GM12874 (cell line): Measurements from ENCODE around the gene FBP2.

Experiments used
- CTCF ChIP-seq: IDR thresholded peaks from 2 replicates; pipeline ENCODE4 v1.5.1; 2011; ENCODE audit warnings: low read depth, mild to moderate bottlenecking, control low read depth, low read length, moderate library complexity; ENCODE audit not compliant: insufficient read depth

Gene FBP2

GRCh38 chr9:94622087-94622800 lies 28.6 kb upstream of the FBP2 start:
- TF ChIP-seq CTCF, result no peak

DNA sequence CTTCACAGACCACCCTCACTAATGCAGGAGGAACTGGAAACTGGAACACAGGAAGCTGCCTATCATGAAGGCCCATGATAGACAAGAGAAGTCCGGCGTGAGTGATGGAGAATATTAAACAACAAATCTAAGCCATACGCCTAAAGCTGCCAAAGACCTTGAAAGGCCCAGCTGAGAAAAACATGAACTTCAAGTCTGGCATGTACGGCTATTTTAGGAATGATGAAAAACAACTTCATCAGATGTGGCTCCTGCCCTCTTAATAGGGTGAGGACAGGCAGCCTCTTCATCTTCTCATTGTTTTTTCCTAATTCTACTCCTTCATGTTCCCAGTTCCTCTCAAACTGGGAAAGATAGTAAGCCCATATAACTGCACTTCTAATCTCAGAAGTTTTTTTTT lies 25.4 kb upstream of the FBP2 start:
- TF ChIP-seq CTCF, result no peak

DNA sequence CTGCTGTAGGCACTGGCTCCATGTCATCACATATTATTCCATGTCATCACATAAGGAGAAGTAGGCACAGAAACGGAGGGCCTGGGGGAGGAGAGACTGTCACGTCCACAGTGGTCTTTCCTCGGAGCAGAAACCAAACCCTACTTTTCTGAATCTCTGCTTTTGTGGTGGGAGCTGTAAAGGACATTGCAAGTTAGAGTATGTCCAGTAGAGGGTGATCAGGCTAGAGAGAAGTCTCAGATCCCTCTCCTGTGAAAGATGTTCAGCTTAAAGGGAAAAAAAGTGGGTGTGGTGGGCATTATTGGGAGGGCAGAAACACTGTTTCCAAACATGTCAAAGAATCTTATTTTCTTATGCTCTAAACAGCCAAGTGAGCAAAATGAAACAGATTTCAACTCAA lies 19.4 kb upstream of the FBP2 start:
- TF ChIP-seq CTCF, result no peak

DNA sequence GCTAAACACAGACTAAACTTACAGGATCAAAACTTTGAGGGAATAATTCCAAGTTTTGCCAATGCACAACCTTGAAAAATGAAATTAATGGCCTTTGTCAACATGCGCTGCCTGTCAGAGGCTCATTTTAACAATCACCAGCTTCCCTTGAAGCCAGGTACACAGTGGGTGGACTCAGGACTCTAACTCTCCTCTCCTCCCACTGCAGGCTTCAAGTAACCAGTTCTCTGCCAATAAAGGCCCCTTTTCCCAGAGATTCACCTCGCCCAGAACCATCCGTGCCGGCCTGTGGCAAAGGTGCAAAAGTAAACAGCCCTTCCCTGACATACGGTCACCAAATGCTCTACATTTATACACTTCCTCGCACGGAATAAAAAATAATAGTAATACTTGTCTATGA lies 18.4 kb upstream of the FBP2 start:
- TF ChIP-seq CTCF, result no peak

DNA sequence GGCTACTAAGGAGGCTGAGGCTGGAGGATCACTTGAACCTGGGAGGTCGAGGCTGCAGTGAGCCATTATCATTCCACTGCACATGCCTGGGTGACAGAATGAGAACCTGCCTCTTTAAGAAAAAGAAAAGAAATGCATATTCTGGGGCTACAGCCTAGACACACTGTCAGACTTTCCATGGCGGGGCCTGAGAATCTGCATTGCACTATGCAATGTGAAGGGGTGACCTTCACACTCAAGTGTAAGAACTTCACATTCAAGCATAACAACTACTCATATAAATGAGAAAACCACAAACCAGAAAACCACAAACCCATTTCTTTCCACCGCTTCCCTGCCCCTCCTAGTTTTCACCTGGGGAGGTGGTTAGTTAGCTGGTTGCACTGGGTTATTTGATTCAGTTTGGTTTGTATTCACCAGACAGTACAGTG lies 18.0 kb upstream of the FBP2 start:
- no peak for TF ChIP-seq CTCF

DNA sequence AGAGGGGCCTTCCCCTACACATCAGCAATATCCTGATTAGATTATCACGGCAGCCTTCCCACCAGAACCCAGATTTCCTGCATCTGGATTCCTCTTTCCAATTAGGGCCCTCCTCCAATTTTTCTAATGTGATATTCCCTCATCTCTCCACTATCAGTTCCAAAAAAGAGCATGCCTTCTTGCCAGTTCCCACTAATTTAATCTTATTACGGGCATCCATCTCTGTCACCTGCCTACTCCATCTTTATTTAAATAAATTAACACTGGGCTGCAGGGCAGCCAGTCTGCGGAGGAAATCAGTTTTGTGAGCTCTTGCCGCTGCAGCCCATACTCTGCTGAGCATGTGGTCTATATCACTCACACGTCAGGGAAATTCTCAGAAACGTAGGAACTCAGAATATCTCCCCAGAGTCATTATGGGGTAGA lies 16.6 kb upstream of the FBP2 start:
- no peak for TF ChIP-seq CTCF

DNA sequence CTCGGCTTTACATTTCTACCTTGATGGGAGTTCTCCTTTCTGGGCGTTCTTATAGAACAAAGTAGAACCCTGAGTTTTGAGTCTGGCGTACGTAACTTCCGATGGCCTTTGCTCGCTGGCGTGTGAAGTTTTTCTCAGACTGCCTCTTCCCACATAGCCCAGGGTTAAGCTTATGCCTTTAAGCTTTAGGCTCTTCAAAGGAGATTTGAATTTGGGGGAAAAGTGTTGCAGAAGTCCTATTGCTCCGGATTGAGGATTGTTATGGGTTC lies 13.7 kb upstream of the FBP2 start:
- TF ChIP-seq CTCF, result no peak
